ENCODE measurements around the gene MFSD1.

Gene MFSD1

DNA sequence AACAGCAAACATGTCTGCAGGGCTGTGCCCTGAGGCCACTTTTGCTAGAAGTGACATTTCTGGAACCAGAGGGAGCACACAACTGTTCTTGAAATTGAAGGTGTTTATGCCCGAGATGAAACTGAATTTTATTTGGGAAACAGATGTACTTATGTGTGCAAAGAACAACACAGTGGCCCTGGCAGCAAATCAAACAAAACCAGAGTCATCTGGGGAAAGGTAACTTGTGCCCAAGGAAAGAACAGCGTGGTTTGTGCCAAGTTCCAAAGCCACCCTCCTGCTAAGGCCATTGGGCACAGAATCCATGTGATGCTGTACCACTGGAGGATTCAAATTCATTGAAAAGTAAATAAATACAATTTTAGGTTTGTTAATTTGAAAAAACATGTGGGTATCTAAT, 38.4 kb upstream of the MFSD1 start:
- no peaks in the 10 kb centered on the region for H3K36me3 ChIP-seq
- no peak overlapping the region for H3K4me3 ChIP-seq (ENCODE audit: low read depth, low read length)
- TF ChIP-seq, protein P1, sequence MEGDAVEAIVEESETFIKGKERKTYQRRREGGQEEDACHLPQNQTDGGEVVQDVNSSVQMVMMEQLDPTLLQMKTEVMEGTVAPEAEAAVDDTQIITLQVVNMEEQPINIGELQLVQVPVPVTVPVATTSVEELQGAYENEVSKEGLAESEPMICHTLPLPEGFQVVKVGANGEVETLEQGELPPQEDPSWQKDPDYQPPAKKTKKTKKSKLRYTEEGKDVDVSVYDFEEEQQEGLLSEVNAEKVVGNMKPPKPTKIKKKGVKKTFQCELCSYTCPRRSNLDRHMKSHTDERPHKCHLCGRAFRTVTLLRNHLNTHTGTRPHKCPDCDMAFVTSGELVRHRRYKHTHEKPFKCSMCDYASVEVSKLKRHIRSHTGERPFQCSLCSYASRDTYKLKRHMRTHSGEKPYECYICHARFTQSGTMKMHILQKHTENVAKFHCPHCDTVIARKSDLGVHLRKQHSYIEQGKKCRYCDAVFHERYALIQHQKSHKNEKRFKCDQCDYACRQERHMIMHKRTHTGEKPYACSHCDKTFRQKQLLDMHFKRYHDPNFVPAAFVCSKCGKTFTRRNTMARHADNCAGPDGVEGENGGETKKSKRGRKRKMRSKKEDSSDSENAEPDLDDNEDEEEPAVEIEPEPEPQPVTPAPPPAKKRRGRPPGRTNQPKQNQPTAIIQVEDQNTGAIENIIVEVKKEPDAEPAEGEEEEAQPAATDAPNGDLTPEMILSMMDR (IDR thresholded peaks at IDR 0.05; ENCODE audit: low read depth, low read length): no peak
- H3K27me3 ChIP-seq (ENCODE audit: insufficient read depth, low read depth, severe bottlenecking): no peaks in the 10 kb centered on the region
- no peaks in the 10 kb centered on the region for H3K9me3 ChIP-seq (ENCODE audit: severe bottlenecking)
- H3K27ac ChIP-seq: no peak overlapping the region
- DNase-seq: no peak

DNA sequence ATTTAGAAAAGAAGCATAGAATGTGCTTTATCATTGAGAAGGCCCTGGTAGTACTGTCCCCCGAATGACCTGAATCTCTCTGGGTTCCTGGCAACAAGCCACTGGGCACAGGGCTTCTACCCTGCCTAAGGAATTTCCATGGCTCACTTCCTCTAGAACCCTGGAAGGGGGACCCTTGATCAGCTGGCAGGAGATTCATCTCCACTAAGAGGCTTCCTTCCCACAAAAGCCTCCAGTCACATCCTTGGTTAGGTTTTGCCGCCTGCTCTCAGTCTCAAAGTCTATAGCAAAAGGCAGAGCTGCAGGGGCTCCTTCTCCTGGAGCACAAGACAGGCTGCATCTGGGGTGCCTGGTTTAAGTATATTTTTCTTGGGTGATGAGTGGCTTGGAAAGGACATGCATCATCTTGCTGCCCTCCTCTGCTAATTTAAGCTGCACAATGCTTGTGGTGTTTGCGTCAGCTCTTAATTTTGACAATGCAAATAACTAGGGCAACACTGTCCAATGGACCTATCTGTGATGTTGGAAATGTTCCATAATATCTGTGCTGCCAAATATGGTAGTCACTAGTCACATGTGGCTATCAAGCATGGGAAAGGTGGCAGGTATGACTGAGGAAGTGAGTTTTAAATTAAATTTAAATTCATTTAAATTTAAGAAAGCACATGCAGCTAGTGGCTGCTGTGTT, 36.2 kb upstream of the MFSD1 start:
- Histone ChIP-seq H3K36me3 (no peaks in the 10 kb centered on the region), H3K4me3 (ENCODE audit: low read depth, low read length) (no peak overlapping the region), H3K9me3 (ENCODE audit: severe bottlenecking) (no peaks in the 10 kb centered on the region), H3K27me3 (ENCODE audit: insufficient read depth, low read depth, severe bottlenecking) (no peaks in the 10 kb centered on the region), H3K27ac (no peak overlapping the region)
- no peak for DNase-seq
- TF ChIP-seq, protein P1 (IDR thresholded peaks at IDR 0.05; ENCODE audit: low read depth, low read length): no peak

- TF ChIP-seq, protein P1 (IDR thresholded peaks at IDR 0.05; ENCODE audit: low read depth, low read length): no peak
- no peak overlapping the region for H3K27ac ChIP-seq
- no peaks in the 10 kb centered on the region for H3K36me3 ChIP-seq
- no peaks in the 10 kb centered on the region for H3K27me3 ChIP-seq (ENCODE audit: insufficient read depth, low read depth, severe bottlenecking)
- H3K9me3 ChIP-seq (ENCODE audit: severe bottlenecking): no peaks in the 10 kb centered on the region
- DNase-seq: no peak
- no peak overlapping the region for H3K4me3 ChIP-seq (ENCODE audit: low read depth, low read length)
Observed at GRCh38 chr3:158766364-158766763, 35.5 kb upstream of the MFSD1 start.

- Histone ChIP-seq H3K36me3 (no peaks in the 10 kb centered on the region), H3K27ac (no peak overlapping the region), H3K9me3 (ENCODE audit: severe bottlenecking) (no peaks in the 10 kb centered on the region), H3K4me3 (ENCODE audit: low read depth, low read length) (no peak overlapping the region), H3K27me3 (ENCODE audit: insufficient read depth, low read depth, severe bottlenecking) (no peaks in the 10 kb centered on the region)
- DNase-seq: no peak
- TF ChIP-seq, protein P1 (IDR thresholded peaks at IDR 0.05; ENCODE audit: low read depth, low read length): no peak
Observed at GRCh38 chr3:158768361-158768787, 33.5 kb upstream of the MFSD1 start.

- Histone ChIP-seq H3K27ac (no peak overlapping the region), H3K27me3 (ENCODE audit: insufficient read depth, low read depth, severe bottlenecking) (no peaks in the 10 kb centered on the region), H3K9me3 (ENCODE audit: severe bottlenecking) (no peaks in the 10 kb centered on the region), H3K4me3 (ENCODE audit: low read depth, low read length) (no peak overlapping the region), H3K36me3 (no peaks in the 10 kb centered on the region)
- no peak for DNase-seq
- TF ChIP-seq, protein P1 (IDR thresholded peaks at IDR 0.05; ENCODE audit: low read depth, low read length): no peak
Observed at GRCh38 chr3:158768881-158769543, 32.8 kb upstream of the MFSD1 start.

Data from WERI-Rb-1 (cell line).